ENCODE results near the gene NOTUM. TPM values are rescaled to one million over a fixed set of nuclear protein-coding genes. Genes with fewer than 3 reads are reported as not detected.

Gene NOTUM
- total and polyA plus RNA-seq, 2 donors (not counting 3 experiments of a cell fraction or from before 2014, with no cell fraction given), result not detected

- Histone ChIP-seq H3K4me1 (ENCODE audit: control insufficient read depth, extremely low read depth, insufficient read depth, low read length) (peaks cover 5% of the 10 kb centered on the region), H3K36me3 (ENCODE audit: control insufficient read depth in 2 of 2, extremely low read depth in 1 of 2, insufficient read depth in 2 of 2, low read length in 2 of 2) (peaks cover 0 to 8% of the 10 kb centered on the region in 2 experiments), H3K4me3 (replicated peaks in 1 of 3; ENCODE audit: insufficient read depth in 1 of 3, low read depth in 1 of 3, low read length in 3 of 3) (no peak overlapping the region), H4K20me1 (replicated peaks; ENCODE audit: control insufficient read depth, extremely low read depth, insufficient read depth, low read length) (no peaks in the 10 kb centered on the region), H2AFZ (ENCODE audit: low read depth, low read length) (no peak overlapping the region), H3K27me3 (ENCODE audit: control insufficient read depth in 2 of 2, insufficient read depth in 2 of 2, low read length in 2 of 2) (no peaks in the 10 kb centered on the region), H3K4me2 (ENCODE audit: insufficient read depth, low read length) (no peak overlapping the region), H3K79me2 (ENCODE audit: control insufficient read depth, insufficient read depth, low read length) (no peaks in the 10 kb centered on the region), H3K27ac (ENCODE audit: insufficient read depth, low read depth, low read length) (no peak overlapping the region), H3K9ac (replicated peaks; ENCODE audit: extremely low read depth, insufficient read depth, low read length) (no peak overlapping the region), H3K9me3 (replicated peaks; ENCODE audit: control insufficient read depth, insufficient read depth, low read length) (no peaks in the 10 kb centered on the region), H3K9me1 (replicated peaks; ENCODE audit: control insufficient read depth, extremely low read depth, insufficient read depth, low read length) (no peaks in the 10 kb centered on the region)
- DNase-seq (ENCODE audit: low read depth, low spot score) (no peak), FAIRE-seq (peak; percentile 70)
- BruUV-seq (replicated peaks), result no TSS peak
- dilution Hi-C loops (cut with MboI; ENCODE audit: extremely low pct_ligation_motif_present, low sequenced_read_pairs), result no loop called here
- ChIA-PET CTCF (interaction anchor here (0.8 to 1.4 kb wide), 2 partner anchors 21 to 51 kb away, joined by 3 read pairs; no protein-coding TSS in a partner anchor), POLR2A (interaction anchor here (0.6 kb wide), 1 partner anchor 131 kb away, joined by 11 read pairs; no protein-coding TSS in a partner anchor)
- intact Hi-C loops (cut with micrococcal nuclease), result no loop called here
- no peak for TF ChIP-seq POLR2A (IDR thresholded peaks at IDR 0.05; ENCODE audit: low read depth, low read length)
- no peak for TF ChIP-seq POLR2AphosphoS5 (IDR thresholded peaks at IDR 0.05; ENCODE audit: insufficient read depth, low read depth, low read length)
- no peak for TF ChIP-seq MAX (IDR thresholded peaks at IDR 0.05; ENCODE audit: insufficient read depth, insufficient read length)
- TF ChIP-seq EZH2 (IDR thresholded peaks at IDR 0.05; ENCODE audit: borderline replicate concordance, low read depth, low read length, severe bottlenecking), result no peak
- no peak for TF ChIP-seq MYC (IDR thresholded peaks at IDR 0.05; ENCODE audit: low read depth, low read length)
- TF ChIP-seq GATA2 (IDR thresholded peaks at IDR 0.05; ENCODE audit: insufficient read depth, insufficient read length, low read depth, low read length), result no peak
- no peak for TF ChIP-seq CTCF (IDR thresholded peaks at IDR 0.05; ENCODE audit: extremely low read depth in 1 of 2, insufficient read depth in 1 of 2, low read depth in 1 of 2, low read length in 2 of 2)
- no peak for TF ChIP-seq FOS (IDR thresholded peaks at IDR 0.05; ENCODE audit: borderline replicate concordance, insufficient read depth, low read length)
- TF ChIP-seq JUN (IDR thresholded peaks at IDR 0.05; ENCODE audit: borderline replicate concordance, insufficient read depth, insufficient read length, low read depth), result no peak
Observed at GRCh38 chr17:81980122-81980521, 19.1 kb upstream of the NOTUM start.

All from endothelial cell of umbilical vein (primary cell).